22Rv1 (cell line): ENCODE results near the gene MPZL1.

Experiments
- CTCF ChIP-seq: fragments of 450-650 bp; IDR thresholded peaks from 2 replicates; pipeline ENCODE4 v1.5.1; 2017; ENCODE audit warnings: mild to moderate bottlenecking
- ZFX ChIP-seq: fragments of 450-650 bp; IDR thresholded peaks from 2 replicates; pipeline ENCODE4 v1.6.1; 2017; ENCODE audit warnings: antibody characterized with exemption, borderline replicate concordance

GRCh38 chr1:167683226-167683625 lies 38.6 kb upstream of the MPZL1 start:
- TF ChIP-seq CTCF (no peak), ZFX (no peak)
